ENCODE measurements around the gene SASH1. TPM values are rescaled to one million over a fixed set of nuclear protein-coding genes. Genes with fewer than 3 reads are reported as not detected.

SASH1 gene
- total and polyA plus RNA-seq, 2 donors (not counting 3 experiments of a cell fraction or from before 2014, with no cell fraction given), result 18.5 to 103 TPM

DNA sequence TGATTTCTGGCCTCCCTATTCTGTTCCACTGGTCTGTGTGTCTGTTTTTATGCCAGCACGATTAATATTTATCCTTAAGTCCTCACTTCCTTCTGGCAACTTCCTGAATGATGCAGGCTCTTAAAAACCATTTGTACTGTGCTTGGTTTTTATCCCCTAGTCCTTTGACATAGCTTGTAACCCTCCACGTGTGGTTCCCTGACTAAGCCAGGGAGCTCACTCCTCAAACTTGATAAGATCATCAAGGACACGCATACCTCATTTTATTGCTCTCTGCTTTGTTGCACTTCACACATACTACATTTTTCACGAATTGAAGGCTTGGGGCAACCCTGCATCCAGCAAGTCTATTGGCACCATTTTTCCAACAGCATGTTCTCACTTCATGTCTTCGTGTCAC lies 237.8 kb downstream of the SASH1 start:
- no peak overlapping the region for H3K27ac ChIP-seq (ENCODE audit: insufficient read depth, low read depth, low read length)
- DNase-seq (ENCODE audit: low read depth, low spot score) (peak; percentile 9), FAIRE-seq (peak; percentile 47)
- H3K9ac ChIP-seq (replicated peaks; ENCODE audit: extremely low read depth, insufficient read depth, low read length), result no peak overlapping the region
- no peaks in the 10 kb centered on the region for H3K79me2 ChIP-seq (ENCODE audit: control insufficient read depth, insufficient read depth, low read length)
- ChIA-PET CTCF (interaction anchor here (1.3 kb wide), 1 partner anchor 369 kb away, joined by 5 read pairs; no protein-coding TSS in a partner anchor), POLR2A (no interaction called here)
- H3K4me1 ChIP-seq (ENCODE audit: control insufficient read depth, extremely low read depth, insufficient read depth, low read length), result no peaks in the 10 kb centered on the region
- H2AFZ ChIP-seq (ENCODE audit: low read depth, low read length), result peak overlapping the region; percentile 38
- intact Hi-C loops (cut with micrococcal nuclease), result no loop called here
- no peaks in the 10 kb centered on the region for H3K27me3 ChIP-seq (ENCODE audit: control insufficient read depth in 2 of 2, insufficient read depth in 2 of 2, low read length in 2 of 2)
- no peaks in the 10 kb centered on the region for H3K36me3 ChIP-seq (ENCODE audit: control insufficient read depth in 2 of 2, extremely low read depth in 1 of 2, insufficient read depth in 2 of 2, low read length in 2 of 2)
- H3K9me3 ChIP-seq (replicated peaks; ENCODE audit: control insufficient read depth, insufficient read depth, low read length), result no peaks in the 10 kb centered on the region
- no peaks in the 10 kb centered on the region for H3K9me1 ChIP-seq (replicated peaks; ENCODE audit: control insufficient read depth, extremely low read depth, insufficient read depth, low read length)
- H3K4me3 ChIP-seq (replicated peaks in 1 of 3; ENCODE audit: insufficient read depth in 1 of 3, low read depth in 1 of 3, low read length in 3 of 3), result no peak overlapping the region
- dilution Hi-C loops (cut with MboI; ENCODE audit: extremely low pct_ligation_motif_present, low sequenced_read_pairs), result no loop called here
- TF ChIP-seq GATA2 (IDR thresholded peaks at IDR 0.05; ENCODE audit: insufficient read depth, insufficient read length, low read depth, low read length), result peak; percentile 35
- TF ChIP-seq CTCF (IDR thresholded peaks at IDR 0.05; ENCODE audit: extremely low read depth in 1 of 2, insufficient read depth in 1 of 2, low read depth in 1 of 2, low read length in 2 of 2), result no peak
- no peak overlapping the region for H3K4me2 ChIP-seq (ENCODE audit: insufficient read depth, low read length)
- H4K20me1 ChIP-seq (replicated peaks; ENCODE audit: control insufficient read depth, extremely low read depth, insufficient read depth, low read length), result no peaks in the 10 kb centered on the region
- BruUV-seq (replicated peaks), result no TSS peak

DNA sequence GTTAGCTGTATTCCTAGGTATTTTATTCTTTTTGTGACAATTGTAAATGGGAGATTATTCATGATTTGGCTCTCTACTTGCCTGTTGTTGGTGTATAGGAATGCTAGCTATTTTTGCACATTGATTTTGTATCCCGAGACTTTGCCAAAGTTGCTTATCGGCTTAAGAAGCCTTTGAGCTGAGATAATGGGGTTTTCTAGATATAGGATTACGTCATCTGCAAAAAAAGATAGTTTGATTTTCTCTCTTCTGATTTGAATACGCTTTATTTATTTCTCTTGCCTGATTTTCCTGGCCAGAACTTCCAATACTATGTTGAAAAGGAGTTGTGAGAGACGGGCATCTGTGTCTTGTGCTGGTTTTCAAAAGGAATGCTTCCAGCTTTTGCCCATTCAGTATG lies 241.0 kb downstream of the SASH1 start:
- Histone ChIP-seq H4K20me1 (replicated peaks; ENCODE audit: control insufficient read depth, extremely low read depth, insufficient read depth, low read length) (no peaks in the 10 kb centered on the region), H3K9ac (replicated peaks; ENCODE audit: extremely low read depth, insufficient read depth, low read length) (no peak overlapping the region), H3K27me3 (ENCODE audit: control insufficient read depth in 2 of 2, insufficient read depth in 2 of 2, low read length in 2 of 2) (peaks cover 0 to 3% of the 10 kb centered on the region in 2 experiments), H3K4me2 (ENCODE audit: insufficient read depth, low read length) (no peak overlapping the region), H3K79me2 (ENCODE audit: control insufficient read depth, insufficient read depth, low read length) (no peaks in the 10 kb centered on the region), H3K36me3 (ENCODE audit: control insufficient read depth in 2 of 2, extremely low read depth in 1 of 2, insufficient read depth in 2 of 2, low read length in 2 of 2) (no peaks in the 10 kb centered on the region), H2AFZ (ENCODE audit: low read depth, low read length) (no peak overlapping the region), H3K4me3 (replicated peaks in 1 of 3; ENCODE audit: insufficient read depth in 1 of 3, low read depth in 1 of 3, low read length in 3 of 3) (no peak overlapping the region), H3K9me3 (replicated peaks; ENCODE audit: control insufficient read depth, insufficient read depth, low read length) (no peaks in the 10 kb centered on the region), H3K4me1 (ENCODE audit: control insufficient read depth, extremely low read depth, insufficient read depth, low read length) (no peaks in the 10 kb centered on the region), H3K27ac (ENCODE audit: insufficient read depth, low read depth, low read length) (no peak overlapping the region), H3K9me1 (replicated peaks; ENCODE audit: control insufficient read depth, extremely low read depth, insufficient read depth, low read length) (no peaks in the 10 kb centered on the region)
- DNase-seq (ENCODE audit: low read depth, low spot score) (no peak), FAIRE-seq (no peak)
- TF ChIP-seq GATA2 (IDR thresholded peaks at IDR 0.05; ENCODE audit: insufficient read depth, insufficient read length, low read depth, low read length), result no peak
- no peak for TF ChIP-seq MYC (IDR thresholded peaks at IDR 0.05; ENCODE audit: low read depth, low read length)
- TF ChIP-seq EZH2 (IDR thresholded peaks at IDR 0.05; ENCODE audit: borderline replicate concordance, low read depth, low read length, severe bottlenecking), result no peak
- TF ChIP-seq POLR2A (IDR thresholded peaks at IDR 0.05; ENCODE audit: low read depth, low read length), result no peak
- TF ChIP-seq FOS (IDR thresholded peaks at IDR 0.05; ENCODE audit: borderline replicate concordance, insufficient read depth, low read length), result no peak
- TF ChIP-seq POLR2AphosphoS5 (IDR thresholded peaks at IDR 0.05; ENCODE audit: insufficient read depth, low read depth, low read length), result no peak
- no peak for TF ChIP-seq JUN (IDR thresholded peaks at IDR 0.05; ENCODE audit: borderline replicate concordance, insufficient read depth, insufficient read length, low read depth)
- TF ChIP-seq CTCF (IDR thresholded peaks at IDR 0.05; ENCODE audit: extremely low read depth in 1 of 2, insufficient read depth in 1 of 2, low read depth in 1 of 2, low read length in 2 of 2), result no peak
- no peak for TF ChIP-seq MAX (IDR thresholded peaks at IDR 0.05; ENCODE audit: insufficient read depth, insufficient read length)
- no TSS peak for BruUV-seq (replicated peaks)
- dilution Hi-C loops (cut with MboI; ENCODE audit: extremely low pct_ligation_motif_present, low sequenced_read_pairs), result no loop called here
- CTCF ChIA-PET, result no interaction called here
- intact Hi-C loops (cut with micrococcal nuclease), result no loop called here
- POLR2A ChIA-PET, result no interaction called here

Measured in endothelial cell of umbilical vein (primary cell).